ENCODE measurements around the gene MARCHF2. TPM values are rescaled to one million over a fixed set of nuclear protein-coding genes. Genes with fewer than 3 reads are reported as not detected.

Gene MARCHF2
- total RNA-seq, 1 donor from 2014 or later: 21.3 TPM

DNA sequence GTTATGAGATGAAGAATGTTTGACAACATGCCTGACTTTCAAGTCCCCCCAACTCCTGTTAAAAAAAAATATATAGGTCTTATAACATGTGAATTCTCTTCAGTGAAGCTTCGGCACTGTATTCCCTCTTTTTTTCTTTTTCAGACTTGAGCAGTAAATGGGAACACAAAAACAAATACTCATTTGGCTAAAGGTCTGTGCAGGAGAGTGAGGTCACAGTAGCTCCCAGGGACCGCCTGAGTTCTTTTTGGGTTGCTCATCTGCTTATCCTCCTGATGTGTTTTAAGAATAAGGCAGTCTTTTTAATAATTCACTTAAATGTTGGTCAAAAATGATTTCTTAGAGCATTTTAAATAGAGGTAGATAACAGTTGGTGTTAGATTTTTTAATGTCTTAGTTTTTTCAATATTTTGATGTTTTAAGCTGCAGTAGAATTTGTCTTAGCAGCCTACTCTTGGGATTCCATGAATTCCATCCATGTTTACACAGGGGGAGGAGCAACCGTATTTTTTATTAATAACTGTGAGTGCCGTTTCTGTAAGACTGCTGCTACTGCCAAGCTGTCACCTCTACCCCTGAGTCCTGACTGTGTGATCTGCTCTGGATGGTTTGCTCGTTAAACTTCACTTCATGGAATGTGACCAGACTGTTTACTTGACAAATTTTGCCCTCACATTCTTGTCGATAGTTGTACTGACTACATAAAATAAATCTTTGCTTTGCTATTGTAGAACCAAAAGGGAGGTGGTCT, 46.6 kb downstream of the MARCHF2 start:
- no peaks in the 10 kb centered on the region for H3K9me3 Mint-ChIP-seq (ENCODE audit: low read depth)
- TF ChIP-seq, protein P1, sequence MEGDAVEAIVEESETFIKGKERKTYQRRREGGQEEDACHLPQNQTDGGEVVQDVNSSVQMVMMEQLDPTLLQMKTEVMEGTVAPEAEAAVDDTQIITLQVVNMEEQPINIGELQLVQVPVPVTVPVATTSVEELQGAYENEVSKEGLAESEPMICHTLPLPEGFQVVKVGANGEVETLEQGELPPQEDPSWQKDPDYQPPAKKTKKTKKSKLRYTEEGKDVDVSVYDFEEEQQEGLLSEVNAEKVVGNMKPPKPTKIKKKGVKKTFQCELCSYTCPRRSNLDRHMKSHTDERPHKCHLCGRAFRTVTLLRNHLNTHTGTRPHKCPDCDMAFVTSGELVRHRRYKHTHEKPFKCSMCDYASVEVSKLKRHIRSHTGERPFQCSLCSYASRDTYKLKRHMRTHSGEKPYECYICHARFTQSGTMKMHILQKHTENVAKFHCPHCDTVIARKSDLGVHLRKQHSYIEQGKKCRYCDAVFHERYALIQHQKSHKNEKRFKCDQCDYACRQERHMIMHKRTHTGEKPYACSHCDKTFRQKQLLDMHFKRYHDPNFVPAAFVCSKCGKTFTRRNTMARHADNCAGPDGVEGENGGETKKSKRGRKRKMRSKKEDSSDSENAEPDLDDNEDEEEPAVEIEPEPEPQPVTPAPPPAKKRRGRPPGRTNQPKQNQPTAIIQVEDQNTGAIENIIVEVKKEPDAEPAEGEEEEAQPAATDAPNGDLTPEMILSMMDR (IDR thresholded peaks at IDR 0.05; ENCODE audit: unreplicated experiment): no peak
- H3K27ac Mint-ChIP-seq: peak overlapping the region; percentile 94
- peaks cover 67% of the 10 kb centered on the region for H3K4me1 Mint-ChIP-seq (ENCODE audit: low read depth)
- H3K27me3 Mint-ChIP-seq: no peaks in the 10 kb centered on the region
- peak overlapping the region; percentile 18 for H3K4me3 Mint-ChIP-seq (ENCODE audit: low read depth)
- DNase-seq (ENCODE audit: low spot score, unreplicated experiment): no peak
- peaks cover 14% of the 10 kb centered on the region for H3K36me3 Mint-ChIP-seq (ENCODE audit: insufficient read depth)

DNA sequence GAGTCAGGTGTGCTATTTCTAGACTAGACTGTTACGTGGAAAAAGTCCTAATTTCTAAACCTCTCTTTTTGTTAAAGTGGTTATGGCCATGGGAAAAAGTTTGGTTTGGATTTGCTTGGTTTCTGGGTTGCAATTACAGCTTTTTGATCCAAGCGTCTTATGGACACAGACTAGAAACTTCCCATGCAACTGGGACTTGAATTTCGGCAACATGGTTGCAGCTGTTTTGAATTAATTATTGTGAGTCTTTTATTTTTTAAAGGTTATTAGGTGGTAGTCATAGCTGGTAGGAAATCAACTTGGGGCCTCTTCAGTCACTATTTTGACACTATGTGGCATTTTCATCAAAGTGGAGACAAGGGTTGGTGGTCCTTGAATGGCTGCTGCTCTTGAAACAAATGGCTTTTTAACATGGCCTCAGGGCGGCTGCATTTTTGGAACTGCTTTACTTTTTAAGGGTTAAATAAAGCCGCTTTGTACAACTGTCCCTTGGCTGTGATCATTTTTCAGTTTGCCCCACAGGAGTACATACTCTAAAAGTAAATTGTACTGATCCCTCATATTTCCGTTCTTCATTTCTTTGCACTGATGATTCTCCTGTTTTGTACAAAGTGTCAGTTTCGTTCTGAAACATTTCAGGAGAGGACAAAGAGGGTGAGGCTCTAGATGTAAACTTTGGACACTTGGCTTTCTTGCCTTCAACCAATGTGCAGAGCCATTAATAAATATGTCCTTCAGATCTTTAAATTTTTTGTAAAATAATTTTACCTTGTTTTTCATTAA, 47.6 kb downstream of the MARCHF2 start:
- TF ChIP-seq, protein P1 (IDR thresholded peaks at IDR 0.05; ENCODE audit: unreplicated experiment): no peak
- peak overlapping the region; percentile 94 for H3K27ac Mint-ChIP-seq
- no peaks in the 10 kb centered on the region for H3K9me3 Mint-ChIP-seq (ENCODE audit: low read depth)
- no peak overlapping the region for H3K4me3 Mint-ChIP-seq (ENCODE audit: low read depth)
- no peak for DNase-seq (ENCODE audit: low spot score, unreplicated experiment)
- H3K36me3 Mint-ChIP-seq (ENCODE audit: insufficient read depth): peaks cover 19% of the 10 kb centered on the region
- H3K27me3 Mint-ChIP-seq: no peaks in the 10 kb centered on the region
- peaks cover 66% of the 10 kb centered on the region for H3K4me1 Mint-ChIP-seq (ENCODE audit: low read depth)

DNA sequence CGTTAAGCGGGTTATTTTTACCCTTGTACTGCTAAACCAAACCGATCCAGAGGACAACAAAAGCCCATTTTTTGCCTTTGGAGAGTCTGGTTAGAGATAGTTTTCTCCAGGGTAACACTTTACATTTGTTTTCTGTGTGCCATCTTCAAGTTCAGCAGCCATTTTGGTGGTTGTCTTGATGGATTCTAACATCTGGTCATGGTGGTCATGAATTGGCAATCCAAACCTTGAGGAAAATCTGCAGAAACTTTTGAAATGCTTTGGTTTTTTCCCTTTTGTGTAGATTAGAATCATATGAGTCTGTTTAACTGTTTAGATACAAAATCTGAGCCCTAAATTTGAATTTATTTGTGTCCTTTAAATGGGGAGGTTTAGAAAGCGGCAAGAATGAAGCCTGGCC, 48.3 kb downstream of the MARCHF2 start:
- Mint-ChIP-seq H3K27ac (no peak overlapping the region), H3K4me3 (ENCODE audit: low read depth) (no peak overlapping the region), H3K36me3 (ENCODE audit: insufficient read depth) (peaks cover 21% of the 10 kb centered on the region), H3K27me3 (no peaks in the 10 kb centered on the region), H3K9me3 (ENCODE audit: low read depth) (no peaks in the 10 kb centered on the region), H3K4me1 (ENCODE audit: low read depth) (peaks cover 64% of the 10 kb centered on the region)
- DNase-seq (ENCODE audit: low spot score, unreplicated experiment): no peak
- TF ChIP-seq, protein P1 (IDR thresholded peaks at IDR 0.05; ENCODE audit: unreplicated experiment): no peak

DNA sequence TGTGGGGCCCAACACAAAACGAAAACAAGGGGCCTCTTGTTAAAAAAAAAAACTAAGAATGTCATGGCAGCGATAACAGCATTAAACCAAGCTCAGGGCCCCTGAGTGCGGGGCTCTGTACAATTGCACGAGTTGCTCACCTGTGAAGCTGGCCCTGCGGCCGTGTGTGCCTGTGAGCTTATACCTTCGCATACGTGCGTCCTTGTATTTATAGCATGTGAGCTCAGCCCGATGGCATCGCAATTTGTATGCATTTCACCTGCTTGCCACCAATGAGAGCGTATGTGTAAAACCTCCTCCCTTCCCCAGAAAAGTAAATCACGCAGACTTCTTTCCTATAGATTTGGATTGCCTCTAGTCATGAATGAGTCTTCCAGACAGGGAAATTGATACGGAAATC, 48.8 kb downstream of the MARCHF2 start:
- H3K9me3 Mint-ChIP-seq (ENCODE audit: low read depth): no peaks in the 10 kb centered on the region
- no peak for DNase-seq (ENCODE audit: low spot score, unreplicated experiment)
- no peaks in the 10 kb centered on the region for H3K27me3 Mint-ChIP-seq
- H3K4me3 Mint-ChIP-seq (ENCODE audit: low read depth): no peak overlapping the region
- TF ChIP-seq, protein P1 (IDR thresholded peaks at IDR 0.05; ENCODE audit: unreplicated experiment): no peak
- no peak overlapping the region for H3K27ac Mint-ChIP-seq
- peaks cover 59% of the 10 kb centered on the region for H3K4me1 Mint-ChIP-seq (ENCODE audit: low read depth)
- H3K36me3 Mint-ChIP-seq (ENCODE audit: insufficient read depth): peaks cover 23% of the 10 kb centered on the region

DNA sequence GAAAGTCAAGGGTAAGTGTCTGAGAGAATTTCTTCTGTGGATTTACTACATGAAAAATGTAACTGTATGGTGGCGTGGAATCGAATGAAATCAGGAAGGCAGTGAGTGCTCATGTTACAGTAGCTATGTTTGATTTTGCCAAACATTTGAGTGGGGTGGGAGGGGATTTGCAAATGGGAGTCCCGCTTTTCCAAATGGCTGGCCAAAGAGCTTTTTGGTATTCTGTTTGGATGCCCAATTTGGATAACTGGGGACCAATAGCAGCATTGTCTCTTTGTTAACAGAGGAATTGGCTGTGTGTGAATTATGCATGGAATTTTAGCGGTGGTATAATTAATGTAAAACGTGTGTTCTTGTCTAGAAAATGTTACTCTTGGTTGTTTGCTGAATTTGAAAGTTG, 49.5 kb downstream of the MARCHF2 start:
- Mint-ChIP-seq H3K9me3 (ENCODE audit: low read depth) (no peaks in the 10 kb centered on the region), H3K27ac (peak overlapping the region; percentile 62), H3K4me3 (ENCODE audit: low read depth) (peak overlapping the region; percentile 48), H3K27me3 (no peaks in the 10 kb centered on the region), H3K36me3 (ENCODE audit: insufficient read depth) (peaks cover 29% of the 10 kb centered on the region), H3K4me1 (ENCODE audit: low read depth) (peaks cover 54% of the 10 kb centered on the region)
- no peak for DNase-seq (ENCODE audit: low spot score, unreplicated experiment)
- TF ChIP-seq, protein P1 (IDR thresholded peaks at IDR 0.05; ENCODE audit: unreplicated experiment): no peak

Measured in progenitor cell of endocrine pancreas (in vitro differentiated cells).